Activated T-helper 2 cell treated with anti-CD3 and anti-CD28 coated beads, Interferon-gamma antibody, Interleukin-2, Interleukin-4, amounts not matched to agents 10 μg/mL and 5 μg/mL and 100 μg/mL, durations not matched to agents 14 hours and 24 hours and 36 hours (primary cell): ENCODE data around the gene COPB2. TPM values are rescaled to one million over a fixed set of nuclear protein-coding genes. Genes with fewer than 3 reads are reported as not detected.

Source experiments
- DNase-seq: peaks from one replicate; pipeline ENCODE4 v3.0.0; 2021; ENCODE audit warnings: low spot score
- H3K27ac Mint-ChIP-seq: one replicate; pipeline ENCODE4 v1.8.0; 2021; ENCODE audit warnings: mixed read lengths
- H3K27me3 Mint-ChIP-seq: one replicate; pipeline ENCODE4 v1.8.0; 2021; ENCODE audit warnings: low read depth, mixed read lengths
- H3K36me3 Mint-ChIP-seq: one replicate; pipeline ENCODE4 v1.8.0; 2021; ENCODE audit warnings: low read depth, mixed read lengths
- H3K4me1 Mint-ChIP-seq: one replicate; pipeline ENCODE4 v1.8.0; 2021; ENCODE audit warnings: low read depth, mixed read lengths
- H3K4me3 Mint-ChIP-seq: one replicate; pipeline ENCODE4 v1.8.0; 2021; ENCODE audit warnings: low read depth, mild to moderate bottlenecking, moderate library complexity, mixed read lengths
- H3K9me3 Mint-ChIP-seq: one replicate; pipeline ENCODE4 v1.8.0; 2021; ENCODE audit warnings: mixed read lengths
- intact Hi-C: fragments of 100-400 bp; cut with micrococcal nuclease; formaldehyde crosslinking; loops from one replicate; pipeline ENCODE4 v1.15.1; 2023
- total RNA-seq: library from RNA; stranded (reverse); gene quantifications from 2 replicates; pipeline ENCODE4 v1.2.3, GENCODE V29; 2022

Gene COPB2
- total RNA-seq, 1 donor from 2014 or later: 120 TPM

DNA sequence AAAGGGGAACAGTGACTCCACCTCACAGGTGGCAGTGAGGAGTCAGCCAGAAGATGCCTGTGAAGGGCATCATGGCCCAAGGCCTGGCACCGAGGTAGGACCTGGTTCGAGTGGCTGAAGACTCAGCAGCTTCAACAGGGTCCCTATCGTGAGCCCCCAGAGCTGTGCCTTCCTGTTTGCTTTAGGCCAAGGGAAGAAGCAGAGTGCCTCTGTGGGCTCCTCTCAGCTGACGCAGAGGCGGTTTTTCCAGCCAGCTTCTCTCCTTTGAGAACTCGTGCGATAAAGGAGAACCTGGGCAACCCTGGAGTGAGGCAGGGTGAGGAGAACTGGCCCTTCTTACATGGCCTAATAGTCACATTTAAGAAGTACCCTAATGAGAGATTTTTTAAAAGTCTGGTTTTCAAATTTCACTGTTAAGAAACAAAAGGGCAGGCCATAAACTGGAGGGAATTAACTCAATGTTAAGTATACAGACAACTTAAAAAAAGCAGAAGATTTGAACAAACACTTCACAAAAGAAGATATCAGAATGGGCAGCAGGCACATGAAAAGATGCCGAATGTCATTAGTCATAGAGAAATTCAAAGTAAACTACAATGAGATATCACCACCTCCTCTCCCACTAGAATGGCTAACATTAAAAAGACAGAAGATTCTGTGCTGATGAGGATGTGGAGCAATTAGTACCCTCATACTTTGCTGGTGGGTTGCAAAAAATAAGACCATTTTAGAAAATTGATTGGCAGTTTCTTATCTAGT is 68.7 kb downstream of the COPB2 start:
- Mint-ChIP-seq H3K4me3 (no peak overlapping the region), H3K36me3 (no peaks in the 10 kb centered on the region), H3K27me3 (peaks cover 21% of the 10 kb centered on the region), H3K9me3 (no peaks in the 10 kb centered on the region), H3K4me1 (peaks cover 4% of the 10 kb centered on the region), H3K27ac (no peak overlapping the region)
- no peak for DNase-seq
- intact Hi-C loops: loop anchor here (10.0 kb wide), 1 partner anchor 76 kb away; no protein-coding TSS in a partner anchor

DNA sequence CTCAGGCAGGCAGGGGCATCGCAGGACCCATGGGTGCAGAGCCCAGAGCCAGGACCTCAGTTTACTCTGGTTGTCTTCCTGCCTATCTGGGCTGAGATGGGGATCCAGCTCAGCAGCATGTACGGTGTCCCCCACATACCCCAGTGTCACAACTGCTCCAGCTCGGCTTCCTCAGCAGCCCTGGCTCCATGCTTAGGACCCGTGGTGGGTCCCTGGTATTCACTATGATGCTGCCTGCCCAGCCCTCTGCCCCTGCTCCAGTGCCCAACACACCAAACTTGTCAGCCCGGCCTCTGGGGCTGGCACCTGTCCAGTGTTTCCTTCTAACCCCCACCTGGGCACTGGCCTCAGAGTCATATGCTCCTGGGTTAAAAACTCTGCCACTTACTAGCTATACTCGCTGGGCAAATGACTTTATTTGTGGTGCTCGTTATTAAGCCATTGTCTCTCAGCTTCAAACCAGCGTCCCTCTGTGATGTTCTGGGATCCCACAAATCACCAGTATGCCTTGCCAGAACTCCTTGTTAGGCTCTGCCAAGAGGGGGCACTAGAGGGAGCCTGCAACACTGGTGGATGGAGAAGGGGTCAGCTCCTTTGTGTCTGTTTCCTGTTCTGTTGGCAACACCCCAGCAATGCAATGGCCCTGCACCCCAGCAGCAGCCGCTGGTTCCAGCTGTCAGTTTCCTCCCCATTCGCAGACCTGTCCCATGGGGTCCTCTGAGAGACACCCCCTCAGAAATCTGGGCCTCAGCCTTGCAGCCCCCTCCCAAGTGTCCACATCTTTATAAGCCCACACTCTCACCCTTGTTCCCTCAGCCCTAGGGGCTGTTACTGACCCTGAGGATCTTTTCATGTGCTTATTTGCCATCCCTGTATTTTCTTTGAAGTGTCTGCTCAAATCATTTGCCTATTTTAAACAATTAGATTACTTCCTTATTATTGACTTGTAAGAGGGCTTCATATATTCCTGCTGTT is 69.7 kb downstream of the COPB2 start:
- DNase-seq: no peak
- intact Hi-C loops: loop anchor here (10.0 kb wide), 1 partner anchor 75 kb away; no protein-coding TSS in a partner anchor
- peaks cover 26% of the 10 kb centered on the region for H3K27me3 Mint-ChIP-seq

DNA sequence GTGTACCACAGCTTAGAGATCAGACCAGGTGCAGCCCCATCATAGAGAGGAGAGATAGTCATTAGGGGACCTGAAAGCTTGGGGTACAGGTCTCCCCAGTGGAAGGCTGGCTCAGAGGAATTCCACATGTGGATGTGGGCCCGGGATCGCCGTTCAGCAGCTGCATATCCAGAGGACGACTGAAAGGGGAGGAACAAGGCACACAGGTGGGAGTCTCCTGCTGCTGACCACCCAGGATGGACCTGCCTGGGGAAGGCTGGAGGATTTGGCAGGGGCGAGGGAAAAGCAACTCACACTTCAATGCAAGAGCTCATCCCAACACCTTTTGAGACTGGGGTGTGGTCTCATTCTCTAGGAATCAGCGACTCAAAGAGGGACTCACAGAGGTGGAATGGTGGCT is 70.6 kb downstream of the COPB2 start:
- H3K27me3 Mint-ChIP-seq: peaks cover 28% of the 10 kb centered on the region

More for the DNA sequence above, 69.7 kb downstream of the COPB2 start:
- no peaks in the 10 kb centered on the region for H3K36me3 Mint-ChIP-seq
- peaks cover 4% of the 10 kb centered on the region for H3K4me1 Mint-ChIP-seq
- no peak overlapping the region for H3K4me3 Mint-ChIP-seq
- no peak overlapping the region for H3K27ac Mint-ChIP-seq
- H3K9me3 Mint-ChIP-seq: no peaks in the 10 kb centered on the region

DNA sequence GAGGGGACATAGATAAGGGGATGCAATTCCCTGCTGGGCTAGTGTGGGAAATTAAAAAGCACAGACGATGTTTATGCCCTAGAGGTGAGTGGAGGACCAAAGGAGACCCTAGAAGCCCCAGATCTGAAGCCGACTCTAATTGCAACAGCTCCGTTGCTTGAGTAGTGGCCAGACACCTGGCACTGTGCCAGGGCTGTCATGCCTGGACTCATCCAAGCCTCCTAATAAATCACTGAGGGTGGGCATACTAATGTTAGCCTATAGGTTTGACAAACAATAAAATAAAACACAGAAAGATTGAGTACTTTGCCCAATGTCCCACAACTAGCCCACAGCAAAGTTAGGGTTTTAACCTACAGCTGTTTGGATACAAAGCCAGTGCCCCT is 71.0 kb downstream of the COPB2 start:
- peaks cover 28% of the 10 kb centered on the region for H3K27me3 Mint-ChIP-seq
- H3K4me1 Mint-ChIP-seq: peaks cover 4% of the 10 kb centered on the region
- DNase-seq: no peak
- intact Hi-C loops: no loop called here
- no peaks in the 10 kb centered on the region for H3K36me3 Mint-ChIP-seq
- H3K27ac Mint-ChIP-seq: no peak overlapping the region
- no peaks in the 10 kb centered on the region for H3K9me3 Mint-ChIP-seq
- H3K4me3 Mint-ChIP-seq: no peak overlapping the region

More for the DNA sequence above, 70.6 kb downstream of the COPB2 start:
- Mint-ChIP-seq H3K4me1 (peaks cover 4% of the 10 kb centered on the region), H3K36me3 (no peaks in the 10 kb centered on the region), H3K4me3 (no peak overlapping the region), H3K9me3 (no peaks in the 10 kb centered on the region), H3K27ac (no peak overlapping the region)
- no peak for DNase-seq
- intact Hi-C loops: no loop called here

DNA sequence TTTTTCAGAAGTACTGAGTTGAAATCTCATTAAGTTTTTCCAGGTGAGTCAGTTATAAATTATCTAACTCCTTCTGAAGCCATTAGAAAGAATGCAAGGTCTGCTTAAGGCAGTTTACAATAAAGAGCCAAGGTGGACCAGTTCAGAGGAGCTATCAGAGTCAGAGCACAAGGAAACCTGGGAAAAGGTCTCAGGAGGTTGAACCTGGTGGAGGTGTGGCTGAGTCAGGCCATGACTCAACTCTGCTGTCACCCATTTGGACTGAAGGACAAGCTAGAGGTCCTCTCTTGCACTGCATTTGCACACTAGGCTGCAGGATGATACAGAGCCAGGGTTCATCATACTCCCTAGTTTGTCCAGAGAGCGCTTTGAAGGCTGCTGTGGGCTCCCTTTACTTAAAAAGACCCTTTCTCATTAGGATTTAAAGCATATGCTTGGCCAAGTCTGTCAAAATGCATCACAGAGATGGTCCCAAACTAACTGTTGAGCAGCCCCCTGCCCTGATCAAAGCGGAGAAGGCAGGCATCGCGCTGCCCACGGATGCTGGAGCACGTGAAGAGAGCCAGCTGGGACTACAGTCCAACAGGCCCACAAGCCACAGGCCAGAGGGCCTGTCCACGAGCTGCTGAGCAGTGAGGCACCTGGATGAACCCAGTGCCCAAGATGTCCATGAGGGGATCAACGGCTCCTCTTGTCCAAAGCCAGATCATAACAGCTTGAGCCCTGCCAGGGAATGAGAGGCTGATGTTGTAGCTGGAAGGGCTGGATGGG is 71.6 kb downstream of the COPB2 start:
- Mint-ChIP-seq H3K27me3 (peaks cover 28% of the 10 kb centered on the region), H3K27ac (no peak overlapping the region), H3K4me1 (peaks cover 4% of the 10 kb centered on the region), H3K36me3 (no peaks in the 10 kb centered on the region), H3K9me3 (no peaks in the 10 kb centered on the region), H3K4me3 (no peak overlapping the region)
- no peak for DNase-seq
- intact Hi-C loops: no loop called here

DNA sequence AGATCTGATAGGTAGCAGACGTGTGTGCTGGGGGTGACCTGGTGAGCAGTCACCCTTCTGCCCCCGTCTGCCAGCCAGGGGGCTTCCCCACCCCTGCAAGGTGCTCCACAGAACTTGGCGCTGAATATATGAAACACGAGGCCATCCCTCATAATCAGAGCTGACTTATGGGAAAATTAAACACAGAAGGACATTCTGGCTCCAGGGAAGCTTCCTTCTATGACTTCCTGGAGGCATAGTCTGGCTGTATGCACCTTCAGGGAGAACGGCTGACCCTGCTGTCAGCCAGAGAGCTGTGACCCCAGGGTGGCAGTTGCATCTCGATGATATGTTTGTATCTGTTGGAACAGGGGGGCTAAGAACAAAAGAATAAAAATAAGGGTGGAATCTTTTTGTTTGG is 72.2 kb downstream of the COPB2 start:
- no peaks in the 10 kb centered on the region for H3K36me3 Mint-ChIP-seq
- no peaks in the 10 kb centered on the region for H3K9me3 Mint-ChIP-seq
- DNase-seq: no peak
- H3K27me3 Mint-ChIP-seq: peaks cover 28% of the 10 kb centered on the region
- no peak overlapping the region for H3K4me3 Mint-ChIP-seq
- no peak overlapping the region for H3K27ac Mint-ChIP-seq
- peaks cover 3% of the 10 kb centered on the region for H3K4me1 Mint-ChIP-seq
- intact Hi-C loops: no loop called here

DNA sequence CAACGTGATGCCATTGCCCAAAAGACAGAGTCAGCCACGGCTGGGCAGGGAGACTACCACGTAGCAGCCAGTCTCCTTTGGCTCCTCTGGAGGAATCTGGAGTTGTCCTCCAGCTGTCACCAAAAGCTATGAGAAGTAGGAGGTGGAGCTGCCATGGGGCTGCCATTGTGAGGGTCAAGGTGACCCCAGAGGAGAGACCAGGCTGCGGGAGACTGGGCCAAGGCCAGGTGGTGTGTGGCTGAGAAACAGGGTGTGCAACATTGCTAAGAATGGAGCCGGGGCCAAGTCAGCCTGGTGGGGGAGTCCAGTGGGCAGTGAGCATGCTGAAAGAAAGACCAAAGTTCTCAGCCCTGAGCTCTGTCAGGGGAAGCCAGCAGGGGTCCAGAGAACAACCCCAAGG is 75.5 kb downstream of the COPB2 start:
- intact Hi-C loops: no loop called here
- Mint-ChIP-seq H3K9me3 (no peaks in the 10 kb centered on the region), H3K27ac (no peak overlapping the region)

DNA sequence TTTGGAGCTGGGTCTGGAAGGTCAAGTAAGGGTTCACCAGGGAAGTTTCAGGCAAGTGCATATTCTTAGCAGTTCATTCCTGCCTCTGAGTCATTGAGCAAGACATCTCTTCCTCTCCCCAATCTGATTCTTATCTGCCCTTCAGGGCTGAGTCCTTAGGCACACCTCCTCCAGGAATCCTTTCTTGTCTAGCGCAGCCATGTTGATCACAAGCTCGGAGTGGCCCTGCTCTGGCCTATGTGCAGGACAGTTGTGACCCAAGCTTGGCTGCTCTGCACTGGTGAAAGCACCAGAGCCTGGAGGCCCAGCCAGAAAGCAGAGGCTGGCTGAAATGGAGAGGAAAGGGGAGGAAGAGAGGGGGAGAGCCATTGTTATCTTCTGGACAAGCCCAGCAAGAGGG is 76.5 kb downstream of the COPB2 start:
- peaks cover 5% of the 10 kb centered on the region for H3K4me1 Mint-ChIP-seq
- no peaks in the 10 kb centered on the region for H3K9me3 Mint-ChIP-seq
- DNase-seq: no peak
- intact Hi-C loops: no loop called here
- H3K27ac Mint-ChIP-seq: no peak overlapping the region
- no peak overlapping the region for H3K4me3 Mint-ChIP-seq
- no peaks in the 10 kb centered on the region for H3K36me3 Mint-ChIP-seq
- H3K27me3 Mint-ChIP-seq: peaks cover 16% of the 10 kb centered on the region

More for the DNA sequence above, 75.5 kb downstream of the COPB2 start:
- DNase-seq: no peak
- Mint-ChIP-seq H3K36me3 (no peaks in the 10 kb centered on the region), H3K27me3 (peaks cover 26% of the 10 kb centered on the region), H3K4me3 (no peak overlapping the region), H3K4me1 (peaks cover 5% of the 10 kb centered on the region)

DNA sequence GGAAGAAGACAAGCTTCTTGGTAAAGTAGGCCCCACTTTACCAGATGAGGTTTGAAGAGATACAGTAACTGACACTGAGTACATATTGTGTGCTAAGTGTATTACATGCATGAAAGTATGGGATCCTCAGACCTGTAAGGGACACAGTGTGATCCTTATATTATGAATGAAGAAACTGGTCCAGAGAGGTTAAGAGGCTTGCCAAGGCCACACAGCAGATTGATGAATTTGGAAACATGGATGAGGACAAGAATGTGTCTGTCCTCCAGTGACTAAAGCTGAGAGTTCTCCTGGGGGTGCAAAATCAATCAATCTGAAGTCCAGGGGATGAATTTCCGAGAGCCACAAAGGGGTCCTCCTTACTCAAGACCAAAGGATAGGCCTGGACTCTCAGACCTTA is 77.0 kb downstream of the COPB2 start:
- Mint-ChIP-seq H3K4me3 (no peak overlapping the region), H3K27me3 (peaks cover 13% of the 10 kb centered on the region), H3K27ac (no peak overlapping the region), H3K36me3 (no peaks in the 10 kb centered on the region), H3K4me1 (peaks cover 5% of the 10 kb centered on the region), H3K9me3 (no peaks in the 10 kb centered on the region)
- intact Hi-C loops: no loop called here
- no peak for DNase-seq

DNA sequence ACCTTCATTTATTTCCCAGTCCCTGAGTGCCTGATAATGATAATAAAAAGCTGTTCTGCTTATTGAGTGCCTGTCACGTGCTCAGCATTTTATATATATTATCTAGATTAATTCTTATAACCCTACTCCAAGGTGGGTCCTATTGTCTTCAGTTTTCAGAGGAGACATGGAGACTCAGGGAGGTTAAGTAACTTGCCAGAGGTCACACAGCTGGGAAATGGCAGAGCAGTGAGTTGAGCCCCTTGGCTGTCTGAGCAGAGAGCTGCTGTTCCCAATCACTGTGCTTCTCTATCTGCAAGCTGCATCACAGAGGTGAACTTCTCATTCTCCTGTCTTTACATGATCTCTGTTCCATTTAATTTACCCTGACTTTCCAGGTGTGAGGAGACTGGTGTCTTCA is 77.9 kb downstream of the COPB2 start:
- intact Hi-C loops: no loop called here
- Mint-ChIP-seq H3K27ac (no peak overlapping the region), H3K27me3 (peaks cover 11% of the 10 kb centered on the region), H3K4me3 (no peak overlapping the region), H3K4me1 (peaks cover 5% of the 10 kb centered on the region), H3K9me3 (no peaks in the 10 kb centered on the region), H3K36me3 (no peaks in the 10 kb centered on the region)
- no peak for DNase-seq

DNA sequence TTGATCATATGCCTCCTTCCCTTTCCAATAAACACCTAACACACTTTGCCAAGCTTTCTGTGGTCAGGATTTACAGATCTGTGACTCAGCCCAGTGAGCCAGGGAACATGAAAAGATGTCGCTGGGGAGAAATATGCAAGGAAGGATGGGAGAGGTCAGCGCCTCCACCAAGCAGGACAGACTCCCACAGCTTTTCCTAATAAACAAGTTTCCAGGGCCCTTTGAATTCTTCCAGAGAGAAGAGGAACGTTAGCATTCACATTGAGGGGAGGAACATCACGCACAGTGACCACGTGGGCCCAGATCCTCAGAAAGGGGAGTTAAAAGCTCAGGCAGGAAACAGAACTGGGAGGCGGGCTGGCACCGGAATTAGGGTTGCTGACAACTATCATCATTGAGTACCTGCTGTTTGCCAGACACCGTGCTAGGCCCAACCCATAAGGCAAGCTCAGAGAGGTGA is 78.9 kb downstream of the COPB2 start:
- Mint-ChIP-seq H3K27ac (no peak overlapping the region), H3K27me3 (peaks cover 4% of the 10 kb centered on the region)
- no peak for DNase-seq

DNA sequence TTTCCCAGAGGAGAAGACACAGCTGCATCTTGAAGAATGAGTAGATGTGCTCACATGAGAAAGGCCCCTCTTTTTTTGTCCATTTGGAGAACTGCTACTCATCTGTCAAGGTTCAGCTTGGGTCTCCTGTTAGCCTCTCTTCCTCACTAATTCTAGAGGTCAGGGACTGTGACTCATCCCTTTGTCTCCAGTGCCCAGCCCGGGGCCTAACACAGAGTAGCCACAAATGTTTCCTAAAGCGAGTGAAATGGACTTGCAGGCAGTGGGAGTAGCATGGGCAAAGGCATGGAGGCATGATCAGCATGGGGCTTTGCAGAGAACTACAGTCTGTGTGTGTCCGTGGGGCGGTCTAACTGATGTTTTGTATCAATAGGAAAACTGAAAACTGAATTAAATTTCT is 79.6 kb downstream of the COPB2 start:
- no peak overlapping the region for H3K27ac Mint-ChIP-seq
- peaks cover 8% of the 10 kb centered on the region for H3K4me1 Mint-ChIP-seq

More for the DNA sequence above, 78.9 kb downstream of the COPB2 start:
- Mint-ChIP-seq H3K36me3 (no peaks in the 10 kb centered on the region), H3K4me1 (peaks cover 5% of the 10 kb centered on the region), H3K4me3 (no peak overlapping the region), H3K9me3 (no peaks in the 10 kb centered on the region)
- intact Hi-C loops: no loop called here

More for the DNA sequence above, 79.6 kb downstream of the COPB2 start:
- Mint-ChIP-seq H3K9me3 (no peaks in the 10 kb centered on the region), H3K36me3 (no peaks in the 10 kb centered on the region), H3K4me3 (no peak overlapping the region), H3K27me3 (peaks cover 3% of the 10 kb centered on the region)
- intact Hi-C loops: no loop called here
- DNase-seq: no peak
